Osteoblast (primary cell): ENCODE measurements around the gene MMP3. TPM values are rescaled to one million over a fixed set of nuclear protein-coding genes. Genes with fewer than 3 reads are reported as not detected.

Experiments
- DNase-seq: peaks from one replicate; pipeline ENCODE4 v3.0.0; 2011; ENCODE audit warnings: low spot score, mixed read lengths; ENCODE audit not compliant: insufficient read length; ENCODE audit errors: missing footprints
- H2AFZ ChIP-seq: 2 replicates; pipeline ENCODE4 v1.6.0; 2011; ENCODE audit warnings: mild to moderate bottlenecking, low read length
- H3K27ac ChIP-seq: 2 replicates; pipeline ENCODE4 v1.5.1; 2011; ENCODE audit warnings: mild to moderate bottlenecking, low read depth, low read length, moderate library complexity
- H3K27me3 ChIP-seq: 2 replicates; pipeline ENCODE4 v1.6.0; 2012; ENCODE audit warnings: mild to moderate bottlenecking, control low read depth, inconsistent platforms, low read length, moderate library complexity; ENCODE audit not compliant: insufficient read depth
- H3K36me3 ChIP-seq: 2 replicates; pipeline ENCODE4 v1.5.1; 2011; ENCODE audit warnings: mild to moderate bottlenecking, low read length, control low read depth, moderate library complexity; ENCODE audit not compliant: insufficient read depth
- H3K4me1 ChIP-seq: 2 replicates; pipeline ENCODE4 v1.5.1; 2011; ENCODE audit warnings: mild to moderate bottlenecking, low read length, control low read depth, moderate library complexity; ENCODE audit not compliant: insufficient read depth
- H3K4me2 ChIP-seq: 2 replicates; pipeline ENCODE4 v1.6.0; 2011; ENCODE audit warnings: mild to moderate bottlenecking, low read length; ENCODE audit not compliant: insufficient read depth
- H3K4me3 ChIP-seq: fragments of 200-600 bp; sonication (generic); 3 replicates; pipeline ENCODE4 v1.5.1; 2012; ENCODE audit warnings: mild to moderate bottlenecking, low read length, inconsistent platforms; ENCODE audit not compliant: insufficient read depth
- H3K79me2 ChIP-seq: 2 replicates; pipeline ENCODE4 v1.6.0; 2012; ENCODE audit warnings: mild to moderate bottlenecking, low read length, control low read depth, inconsistent platforms; ENCODE audit not compliant: insufficient read depth
- H3K9me3 ChIP-seq: 2 replicates; pipeline ENCODE4 v1.5.1; 2011; ENCODE audit warnings: low read depth, low read length, control low read depth
- H4K20me1 ChIP-seq: 2 replicates; pipeline ENCODE4 v1.6.0; 2012; ENCODE audit warnings: mild to moderate bottlenecking, low read length, control low read depth; ENCODE audit not compliant: insufficient read depth
- total RNA-seq: library from RNA; depleted of rRNA; stranded (reverse); fragments of >200 nt; gene quantifications from 2 replicates; pipeline ENCODE4 v1.2.3, GENCODE V29; 2012
- TF ChIP-seq, protein P1 (sequence below): IDR thresholded peaks from 2 replicates; pipeline ENCODE4 v1.5.1; 2011; ENCODE audit warnings: mild to moderate bottlenecking, low read depth, low read length, moderate library complexity; ENCODE audit errors: extremely low read depth

Gene MMP3
- total RNA-seq, 1 donor = 5.1 TPM

DNA sequence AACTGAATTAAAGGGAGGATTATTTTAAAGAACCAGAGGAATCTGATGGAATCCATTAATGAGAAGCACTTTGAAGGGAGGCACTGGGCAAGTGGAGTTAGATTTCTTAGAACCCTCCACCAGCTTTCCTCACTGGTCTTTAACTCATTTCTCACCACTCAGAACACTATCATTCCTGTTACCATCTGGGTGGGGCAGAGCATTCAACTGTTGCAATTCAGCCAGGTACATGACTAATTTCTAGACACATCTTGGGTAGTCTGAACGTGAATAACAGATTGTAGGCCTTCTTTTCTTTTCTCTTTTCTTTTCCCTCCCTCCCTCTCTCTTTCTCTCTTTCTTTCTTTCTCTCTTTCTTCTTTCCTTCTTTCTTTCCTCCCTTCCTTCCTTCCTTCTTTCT, 29.9 kb downstream of the MMP3 start:
- H3K9me3 ChIP-seq = no peaks in the 10 kb centered on the region
- no peaks in the 10 kb centered on the region for H3K4me1 ChIP-seq
- DNase-seq = no peak
- peaks cover 5% of the 10 kb centered on the region for H3K27me3 ChIP-seq
- no peaks in the 10 kb centered on the region for H4K20me1 ChIP-seq
- H3K79me2 ChIP-seq = no peaks in the 10 kb centered on the region
- no peak overlapping the region for H2AFZ ChIP-seq
- H3K36me3 ChIP-seq = no peaks in the 10 kb centered on the region
- no peak overlapping the region for H3K4me3 ChIP-seq
- no peak overlapping the region for H3K27ac ChIP-seq
- H3K4me2 ChIP-seq = no peak overlapping the region
- TF ChIP-seq, protein P1, sequence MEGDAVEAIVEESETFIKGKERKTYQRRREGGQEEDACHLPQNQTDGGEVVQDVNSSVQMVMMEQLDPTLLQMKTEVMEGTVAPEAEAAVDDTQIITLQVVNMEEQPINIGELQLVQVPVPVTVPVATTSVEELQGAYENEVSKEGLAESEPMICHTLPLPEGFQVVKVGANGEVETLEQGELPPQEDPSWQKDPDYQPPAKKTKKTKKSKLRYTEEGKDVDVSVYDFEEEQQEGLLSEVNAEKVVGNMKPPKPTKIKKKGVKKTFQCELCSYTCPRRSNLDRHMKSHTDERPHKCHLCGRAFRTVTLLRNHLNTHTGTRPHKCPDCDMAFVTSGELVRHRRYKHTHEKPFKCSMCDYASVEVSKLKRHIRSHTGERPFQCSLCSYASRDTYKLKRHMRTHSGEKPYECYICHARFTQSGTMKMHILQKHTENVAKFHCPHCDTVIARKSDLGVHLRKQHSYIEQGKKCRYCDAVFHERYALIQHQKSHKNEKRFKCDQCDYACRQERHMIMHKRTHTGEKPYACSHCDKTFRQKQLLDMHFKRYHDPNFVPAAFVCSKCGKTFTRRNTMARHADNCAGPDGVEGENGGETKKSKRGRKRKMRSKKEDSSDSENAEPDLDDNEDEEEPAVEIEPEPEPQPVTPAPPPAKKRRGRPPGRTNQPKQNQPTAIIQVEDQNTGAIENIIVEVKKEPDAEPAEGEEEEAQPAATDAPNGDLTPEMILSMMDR = no peak

DNA sequence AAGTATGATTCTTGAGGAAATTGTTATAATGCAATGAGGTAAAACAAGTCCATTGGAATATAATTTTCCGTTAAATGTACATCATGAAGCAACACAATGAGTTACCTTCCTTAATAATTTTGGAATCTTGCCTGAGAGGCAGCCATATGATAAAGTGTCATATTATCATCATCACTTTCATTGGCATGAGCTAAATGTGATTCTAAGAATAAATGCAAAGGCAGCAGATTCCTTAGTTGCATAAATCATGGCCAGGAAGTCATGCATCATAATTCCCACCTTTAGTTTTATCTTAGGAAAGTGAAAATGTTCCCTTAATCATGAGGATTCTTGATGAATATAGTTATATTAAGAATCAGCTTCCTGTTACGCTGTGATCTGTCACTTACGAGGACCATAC, 31.2 kb downstream of the MMP3 start:
- DNase-seq = no peak
- H3K27me3 ChIP-seq = peaks cover 5% of the 10 kb centered on the region
- no peaks in the 10 kb centered on the region for H3K36me3 ChIP-seq
- no peaks in the 10 kb centered on the region for H3K79me2 ChIP-seq
- no peak overlapping the region for H3K4me3 ChIP-seq
- H4K20me1 ChIP-seq = no peaks in the 10 kb centered on the region
- TF ChIP-seq, protein P1 = no peak
- H3K4me2 ChIP-seq = no peak overlapping the region
- H3K4me1 ChIP-seq = no peaks in the 10 kb centered on the region
- no peak overlapping the region for H2AFZ ChIP-seq
- H3K9me3 ChIP-seq = no peaks in the 10 kb centered on the region
- H3K27ac ChIP-seq = no peak overlapping the region

GRCh38 chr11:102810950-102811660, 32.3 kb downstream of the MMP3 start:
- Histone ChIP-seq H3K9me3 (no peaks in the 10 kb centered on the region), H3K79me2 (no peaks in the 10 kb centered on the region), H3K27me3 (peaks cover 5% of the 10 kb centered on the region), H3K36me3 (no peaks in the 10 kb centered on the region), H3K4me1 (no peaks in the 10 kb centered on the region), H3K4me3 (no peak overlapping the region), H4K20me1 (no peaks in the 10 kb centered on the region), H2AFZ (peak overlapping the region; percentile 46), H3K4me2 (no peak overlapping the region), H3K27ac (no peak overlapping the region)
- peak; percentile 50 for DNase-seq
- TF ChIP-seq, protein P1 = peak; percentile 63

DNA sequence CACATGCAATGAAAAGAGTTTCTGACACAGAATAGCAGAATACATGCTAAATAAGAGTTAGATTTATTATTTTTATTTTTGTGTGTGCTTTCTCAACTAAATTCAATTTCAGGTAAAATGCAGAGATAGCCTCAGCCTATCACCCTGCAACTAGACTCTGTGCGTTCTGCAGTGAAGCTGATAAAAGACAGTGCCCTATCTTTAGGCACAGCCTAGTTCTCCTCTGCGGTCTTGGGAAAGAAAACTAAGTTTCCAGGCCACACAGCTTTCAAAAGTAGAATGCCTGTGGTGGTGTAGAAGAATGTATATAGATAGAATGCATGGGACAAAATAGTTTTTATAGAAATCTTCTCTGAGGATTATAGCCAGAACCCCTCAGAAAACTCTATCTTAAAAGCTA, 33.4 kb downstream of the MMP3 start:
- Histone ChIP-seq H3K27ac (no peak overlapping the region), H3K79me2 (no peaks in the 10 kb centered on the region), H3K9me3 (no peaks in the 10 kb centered on the region), H3K4me3 (no peak overlapping the region), H3K27me3 (peaks cover 5% of the 10 kb centered on the region), H3K4me1 (no peaks in the 10 kb centered on the region), H3K36me3 (no peaks in the 10 kb centered on the region), H4K20me1 (no peaks in the 10 kb centered on the region), H3K4me2 (no peak overlapping the region), H2AFZ (no peak overlapping the region)
- DNase-seq = no peak
- TF ChIP-seq, protein P1 = no peak
